Cerebellar cortex (tissue), 1 donor: ENCODE data around the gene FOXP1.

Experiments
- DNase-seq: peaks from one replicate; pipeline ENCODE4 v3.0.0-alpha.2; 2015; ENCODE audit warnings: low spot score

Gene FOXP1

DNA sequence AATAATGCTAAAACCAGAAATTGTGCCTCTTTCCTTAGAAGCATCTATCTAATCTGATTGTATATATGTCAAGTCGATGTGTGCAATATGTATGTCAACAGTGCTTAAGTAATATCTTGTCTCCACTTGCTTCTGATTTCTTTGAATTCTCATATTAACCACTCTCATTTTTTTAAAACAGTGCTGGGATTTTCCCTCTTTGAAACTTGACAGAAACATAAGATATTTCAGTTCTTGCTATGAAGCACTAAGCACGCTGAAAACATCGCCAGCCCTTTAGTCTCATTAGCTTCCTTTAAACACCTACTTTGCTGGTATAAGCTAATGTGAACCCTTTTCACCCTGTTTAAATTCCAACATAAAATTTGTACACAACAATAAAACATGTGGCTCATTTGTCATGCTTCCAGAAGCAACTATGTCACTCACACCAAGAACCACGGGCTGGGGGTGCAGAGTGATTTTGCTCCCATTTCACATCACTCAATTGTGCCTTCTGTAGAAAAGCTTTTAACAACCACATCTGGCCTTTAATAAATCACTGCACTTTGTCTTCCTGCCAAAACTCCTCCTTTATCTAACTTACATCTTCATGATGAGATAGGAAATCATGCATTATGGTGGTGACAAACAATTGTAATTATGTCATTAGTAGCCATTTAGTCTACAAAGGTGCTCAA, 185.2 kb downstream of the FOXP1 start:
- DNase-seq, result no peak

DNA sequence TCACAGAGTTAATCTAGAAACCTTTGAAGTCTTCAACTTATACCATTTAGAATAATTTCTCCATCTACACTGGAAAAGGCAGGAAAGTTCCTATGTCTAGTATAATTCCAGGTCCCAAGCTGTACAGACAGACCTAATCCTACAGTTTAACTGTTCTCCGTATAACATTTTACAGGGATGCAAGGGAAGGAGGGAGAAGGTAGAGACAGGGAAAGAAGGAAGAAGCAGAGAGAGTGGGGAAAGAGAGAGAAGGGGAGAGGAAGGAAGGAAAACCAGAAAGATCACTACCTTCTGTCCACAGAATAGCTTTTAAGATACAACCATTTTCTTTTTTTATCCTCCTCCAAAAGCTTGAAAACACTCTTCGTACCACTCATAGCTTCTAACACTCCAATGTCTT, 185.8 kb downstream of the FOXP1 start:
- no peak for DNase-seq

DNA sequence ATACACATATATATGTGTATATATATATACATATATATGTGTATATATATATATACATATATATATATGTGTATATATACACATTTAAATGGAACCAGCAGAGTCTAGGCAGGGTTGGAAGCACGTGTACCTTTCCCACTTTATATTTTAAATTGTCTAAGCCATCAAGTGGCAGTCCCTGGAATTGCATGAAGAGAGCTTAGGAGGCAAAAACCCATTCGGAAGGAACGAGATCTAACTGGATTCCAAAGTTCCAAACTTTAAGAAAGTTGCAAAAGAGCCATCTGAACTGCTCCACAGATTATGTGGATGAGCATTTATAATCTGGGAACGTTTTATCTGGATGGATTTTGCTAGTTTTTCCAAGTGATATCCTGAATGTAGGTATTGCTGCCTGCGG, 186.5 kb downstream of the FOXP1 start:
- DNase-seq, result no peak

DNA sequence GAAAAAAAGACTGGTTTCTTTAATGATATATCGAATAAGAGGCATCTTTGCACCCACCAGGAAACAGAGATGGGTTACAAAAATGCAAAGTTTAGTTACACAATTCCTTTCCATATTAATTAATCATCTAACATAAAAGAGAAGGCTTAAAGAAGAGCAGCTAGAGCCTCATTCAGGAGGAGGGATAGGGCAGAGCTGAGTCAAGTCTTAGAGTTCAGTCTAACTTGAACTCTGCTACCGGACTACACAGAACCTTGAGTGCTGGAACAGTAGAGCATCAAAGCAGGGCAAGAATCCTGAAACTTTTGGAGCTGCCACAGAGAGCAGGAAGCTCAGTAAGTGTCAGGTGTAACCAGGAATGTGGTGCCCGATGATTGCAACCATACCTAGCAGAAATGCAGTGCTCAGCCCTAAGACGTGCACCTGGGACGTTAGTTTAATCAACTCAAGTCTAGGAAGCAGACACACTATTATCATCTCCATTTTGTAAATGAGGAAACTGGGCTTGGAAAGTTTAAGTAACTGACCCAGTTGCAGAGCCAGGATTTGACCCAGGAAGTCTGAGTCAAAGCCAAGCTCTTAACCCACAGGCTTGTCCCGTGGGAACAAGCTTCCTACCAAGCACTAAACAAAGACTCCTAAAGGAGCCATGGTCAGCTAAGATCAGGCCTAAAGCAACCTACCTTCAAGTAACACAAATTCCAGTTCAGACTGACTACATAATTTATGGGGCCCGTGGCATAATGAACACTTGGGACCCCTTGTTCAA, 187.4 kb downstream of the FOXP1 start:
- DNase-seq, result no peak

GRCh38 chr3:71395470-71395869, 188.1 kb downstream of the FOXP1 start:
- no peak for DNase-seq

- DNase-seq, result no peak
Measured at GRCh38 chr3:71393745-71394144, 189.8 kb downstream of the FOXP1 start.

DNA sequence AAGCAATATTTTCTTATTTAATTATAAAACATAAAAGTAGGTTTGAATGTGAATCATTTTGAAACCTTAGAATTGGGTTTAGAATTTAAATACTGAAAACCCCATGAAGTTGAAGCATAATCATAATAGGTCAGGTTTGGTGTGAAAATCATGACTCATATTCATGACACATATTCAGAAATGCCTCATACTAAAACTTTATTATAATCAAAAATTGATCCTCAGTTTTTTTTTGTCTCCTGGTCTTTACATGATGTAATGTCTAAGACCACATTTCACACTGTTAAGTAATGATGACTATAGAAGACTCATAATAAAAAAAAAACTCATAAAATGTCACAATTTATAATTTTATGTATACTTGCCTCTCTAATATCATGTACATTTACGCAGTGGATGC, 190.4 kb downstream of the FOXP1 start:
- DNase-seq, result no peak

DNA sequence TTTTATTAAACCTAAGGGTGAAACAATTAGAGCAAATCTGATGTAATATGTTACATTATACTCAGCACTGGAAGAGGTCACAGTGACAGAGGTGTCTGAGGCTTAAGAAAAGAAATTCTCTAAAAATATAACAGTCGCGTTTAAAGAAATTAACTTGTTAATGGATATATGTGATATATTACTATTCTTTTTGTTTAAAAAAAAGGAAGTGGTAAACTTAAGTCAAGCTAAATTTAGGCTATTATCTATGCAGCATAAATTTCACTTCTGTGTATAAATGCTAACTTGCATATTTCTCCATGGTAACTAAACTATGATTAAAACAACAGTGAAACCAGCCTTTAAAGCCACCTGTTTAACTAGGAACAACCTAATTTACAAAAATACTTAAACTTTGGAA, 191.3 kb downstream of the FOXP1 start:
- DNase-seq, result no peak

- no peak for DNase-seq
Measured at GRCh38 chr3:71391361-71391760, 192.2 kb downstream of the FOXP1 start.

DNA sequence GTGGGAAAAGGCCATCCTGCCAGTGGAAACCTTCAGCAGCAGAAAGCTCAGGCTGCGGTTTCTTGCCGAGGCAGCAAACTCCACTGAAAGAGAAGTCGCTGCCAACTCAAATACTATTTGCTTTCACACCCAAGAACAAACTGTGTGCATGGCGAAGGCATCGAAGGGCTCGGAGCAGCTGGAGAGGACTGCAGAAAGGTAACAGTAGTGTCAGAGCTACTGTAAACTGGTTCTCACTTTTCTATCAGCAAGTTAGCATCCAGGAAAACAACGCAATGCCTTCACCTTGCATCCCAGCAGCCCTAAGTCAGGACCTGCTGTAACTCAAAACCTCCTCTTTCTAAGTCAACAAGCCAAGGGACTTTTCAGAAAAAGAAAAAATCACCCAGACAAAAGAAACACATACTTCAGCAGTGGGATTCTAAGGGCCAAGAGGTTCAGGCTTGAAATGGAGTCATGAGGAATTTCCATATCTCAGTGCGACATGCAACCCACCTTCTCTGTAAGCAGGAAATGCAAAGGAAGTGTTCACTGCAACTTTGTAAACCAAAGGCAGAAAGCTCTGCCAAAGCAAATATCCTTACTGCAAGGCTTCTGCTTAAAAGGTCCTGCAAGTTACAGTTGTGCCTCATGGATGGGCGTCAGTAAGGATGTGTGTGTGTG, 193.5 kb downstream of the FOXP1 start:
- DNase-seq, result no peak

DNA sequence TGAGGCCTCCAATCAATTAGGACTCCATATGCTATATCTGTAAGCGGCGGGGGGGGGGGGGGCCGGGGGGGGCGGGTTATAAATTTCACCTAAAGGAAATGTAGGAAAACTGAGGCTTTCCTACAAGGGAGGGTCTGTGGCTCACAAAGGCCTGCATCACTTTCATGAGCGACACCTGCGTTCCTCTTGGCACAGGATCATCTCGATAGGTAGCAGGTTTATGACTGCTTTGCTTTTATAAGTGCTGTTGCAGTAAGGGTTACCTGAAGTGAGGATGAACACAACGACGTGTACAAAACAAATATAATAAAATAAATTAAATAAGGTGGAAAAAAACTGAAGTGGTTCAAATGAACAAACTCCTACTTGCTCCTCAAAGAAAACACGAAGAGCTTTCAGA, 194.3 kb downstream of the FOXP1 start:
- no peak for DNase-seq

GRCh38 chr3:71388535-71389120, 194.9 kb downstream of the FOXP1 start:
- no peak for DNase-seq

GRCh38 chr3:71387586-71387985, 195.9 kb downstream of the FOXP1 start:
- no peak for DNase-seq

DNA sequence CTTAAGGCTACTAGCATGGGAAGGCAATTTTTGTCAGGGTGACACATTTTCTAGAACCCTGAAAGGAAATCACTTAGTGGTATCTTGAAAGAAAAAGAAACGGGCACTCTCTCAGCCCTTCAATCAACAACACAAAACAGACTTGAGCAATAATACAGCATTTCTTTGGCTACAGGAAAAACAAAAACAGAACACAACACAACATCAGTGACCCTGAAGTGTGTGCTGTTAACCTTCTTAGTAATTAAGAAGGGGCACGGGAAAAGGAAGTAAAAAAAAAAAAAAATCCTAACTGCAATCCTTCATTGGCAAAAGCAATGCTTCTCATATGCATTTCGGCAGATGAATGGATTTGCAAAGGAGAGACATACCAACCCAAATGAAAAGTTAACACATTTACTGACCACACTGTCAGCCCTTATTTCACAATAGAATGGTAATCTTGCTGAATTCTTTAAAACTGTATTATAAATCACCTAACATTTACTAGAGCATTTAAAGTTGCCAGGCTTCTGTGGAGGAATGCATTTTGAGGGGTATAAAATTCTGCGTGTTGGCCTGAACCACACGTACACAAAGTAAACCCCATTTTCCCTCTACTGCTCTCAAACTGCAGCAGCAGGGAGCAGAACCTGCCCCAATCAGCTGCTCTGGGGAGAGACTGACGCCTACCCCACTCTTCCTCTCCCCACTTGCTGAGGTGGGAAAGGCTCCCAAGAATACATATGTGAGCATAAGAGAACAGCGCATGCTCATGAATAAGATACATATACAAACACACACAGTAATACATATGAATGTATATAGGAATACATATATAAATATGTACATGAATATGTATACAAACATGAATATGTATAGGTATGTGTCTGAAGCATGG, 198.5 kb downstream of the FOXP1 start:
- DNase-seq, result no peak

- DNase-seq, result no peak
Measured at GRCh38 chr3:71384388-71384787, 199.1 kb downstream of the FOXP1 start.

DNA sequence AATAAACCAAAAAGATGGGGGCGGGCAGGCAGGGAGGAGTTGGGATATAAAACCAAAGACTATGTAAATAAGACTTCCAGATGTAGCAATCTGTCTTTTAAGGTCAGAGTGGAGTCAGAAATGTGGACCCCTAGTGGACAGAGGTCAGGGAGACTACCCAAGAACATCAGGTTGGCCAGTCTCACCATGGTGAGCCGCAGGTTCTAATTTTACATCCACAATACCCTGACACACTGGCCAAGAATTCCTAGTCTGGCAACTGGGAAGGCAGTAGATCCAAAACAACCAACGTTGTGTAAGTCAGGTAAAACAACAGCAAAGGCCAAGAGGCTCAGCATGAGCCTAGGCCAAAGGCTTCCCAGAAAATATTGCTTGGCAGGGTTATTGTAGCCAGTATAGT, 203.4 kb downstream of the FOXP1 start:
- DNase-seq, result no peak

GRCh38 chr3:71378509-71378908, 205.0 kb downstream of the FOXP1 start:
- DNase-seq, result no peak

DNA sequence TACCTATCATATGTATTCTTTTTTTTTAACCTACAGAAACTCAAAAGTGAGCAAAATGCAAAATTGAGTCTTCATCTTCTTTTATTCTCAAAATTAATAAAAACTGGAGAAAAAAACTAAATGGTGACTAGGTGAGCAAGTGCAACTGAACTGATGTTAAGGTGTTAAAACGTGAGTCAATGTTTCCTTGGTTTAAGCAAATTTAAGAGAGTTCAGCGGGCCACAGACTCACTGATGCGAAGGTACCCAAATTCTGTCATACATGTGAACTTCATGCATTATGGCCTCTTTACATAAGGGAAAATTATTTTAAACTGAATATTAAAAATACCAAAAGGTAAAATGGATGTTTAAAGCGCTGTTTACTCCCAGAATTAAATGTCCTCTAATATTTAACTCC, 206.6 kb downstream of the FOXP1 start:
- DNase-seq, result no peak

GRCh38 chr3:71376503-71376902, 207.0 kb downstream of the FOXP1 start:
- no peak for DNase-seq

GRCh38 chr3:71374582-71374981, 208.9 kb downstream of the FOXP1 start:
- DNase-seq, result no peak

- no peak for DNase-seq
Measured at GRCh38 chr3:71372911-71373637, 210.5 kb downstream of the FOXP1 start.
